HL-60 (cell line): ENCODE measurements around the gene ANKRD55.
"Not testable (repeated sequence)": the region's sequence is repeated elsewhere in the genome, so short reads cannot be mapped to it uniquely, and the experiment has no call there.

Experiments used
- DNase-seq, 2 experiments: peaks; one replicate each; pipeline ENCODE4 v3.0.0-alpha.2; 2010 to 2020; ENCODE audit warnings: low read depth in 1 of 2, low spot score in 1 of 2
- H3K27ac ChIP-seq: fragments of 250-450 bp; sonication (Bioruptor Pico); replicated peaks from 2 replicates; pipeline ENCODE4 v1.5.1; 2020; ENCODE audit warnings: mild to moderate bottlenecking, moderate library complexity
- H3K27me3 ChIP-seq: fragments of 250-450 bp; sonication (Bioruptor Pico); 2 replicates; pipeline ENCODE4 v1.5.1; 2021; ENCODE audit warnings: mild to moderate bottlenecking, moderate library complexity; ENCODE audit not compliant: insufficient read depth, poor library complexity, severe bottlenecking
- H3K4me3 ChIP-seq: replicated peaks from 2 replicates; pipeline ENCODE4 v1.5.1; 2011; ENCODE audit warnings: mild to moderate bottlenecking, control low read depth, low read length; ENCODE audit not compliant: insufficient read depth
- CTCF ChIP-seq: IDR thresholded peaks from one replicate; pipeline ENCODE4 v1.5.1; 2011; ENCODE audit warnings: low read length, control low read depth, inconsistent platforms; ENCODE audit not compliant: insufficient read depth
- GABPA ChIP-seq: IDR thresholded peaks from 2 replicates; pipeline ENCODE4 v1.6.1; 2012; ENCODE audit warnings: low read depth
- POLR2AphosphoS5 ChIP-seq: IDR thresholded peaks from 2 replicates; pipeline ENCODE4 v1.6.1; 2012; ENCODE audit warnings: low read depth
- REST ChIP-seq: IDR thresholded peaks from 2 replicates; pipeline ENCODE4 v1.6.1; 2012; ENCODE audit warnings: low read depth; ENCODE audit not compliant: insufficient replicate concordance
- SPI1 ChIP-seq: IDR thresholded peaks from 2 replicates; pipeline ENCODE4 v1.6.1; 2012; ENCODE audit warnings: low read depth, mild to moderate bottlenecking, borderline replicate concordance

ANKRD55 gene

GRCh38 chr5:56246769-56247168 is 13.6 kb upstream of the ANKRD55 start:
- H3K4me3 ChIP-seq, result no peak overlapping the region
- DNase-seq, result no peak
- H3K27ac ChIP-seq, result no peak overlapping the region
- TF ChIP-seq REST (no peak), GABPA (no peak), SPI1 (no peak), POLR2AphosphoS5 (no peak), CTCF (no peak)
- H3K27me3 ChIP-seq, result no peaks in the 10 kb centered on the region

GRCh38 chr5:56245481-56245880 is 12.4 kb upstream of the ANKRD55 start:
- no peak for TF ChIP-seq GABPA
- TF ChIP-seq POLR2AphosphoS5, result no peak
- no peak for TF ChIP-seq CTCF
- no peak for TF ChIP-seq REST
- no peak for TF ChIP-seq SPI1
- Histone ChIP-seq H3K27me3 (no peaks in the 10 kb centered on the region), H3K27ac (no peak overlapping the region), H3K4me3 (no peak overlapping the region)
- DNase-seq, result no peak

DNA sequence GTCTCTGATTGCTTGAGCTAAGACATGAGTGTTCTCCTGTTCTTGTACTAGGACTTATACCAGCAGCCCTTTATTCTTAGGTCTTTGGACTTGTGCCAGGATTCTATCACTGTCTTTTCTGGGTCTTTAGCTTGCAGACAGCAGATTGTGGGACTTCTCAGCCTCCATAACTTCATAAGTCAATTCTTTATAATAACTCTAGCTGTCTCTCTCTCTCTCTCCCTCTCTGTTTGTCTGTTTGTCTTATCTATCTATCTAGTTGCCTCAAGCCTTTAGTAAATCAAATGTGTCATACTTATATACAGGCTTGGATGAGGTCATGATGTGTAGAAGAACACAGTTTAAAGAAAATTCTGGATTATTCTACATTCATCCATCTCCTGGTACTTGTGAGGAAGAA is 11.5 kb upstream of the ANKRD55 start:
- no peak for DNase-seq
- Histone ChIP-seq H3K27ac (no peak overlapping the region), H3K27me3 (no peaks in the 10 kb centered on the region), H3K4me3 (no peak overlapping the region)
- no peak for TF ChIP-seq GABPA
- TF ChIP-seq REST, result no peak
- no peak for TF ChIP-seq CTCF
- no peak for TF ChIP-seq SPI1
- no peak for TF ChIP-seq POLR2AphosphoS5

- not testable (repeated sequence) for DNase-seq, H3K4me3 ChIP-seq, H3K27ac ChIP-seq
Observed at GRCh38 chr5:56242271-56242670, 9.1 kb upstream of the ANKRD55 start.

More at GRCh38 chr5:56242271-56242670, 9.1 kb upstream of the ANKRD55 start:
- H3K27me3 ChIP-seq, result not testable (repeated sequence)
